Glomerular endothelial cell (primary cell): Measurements from ENCODE around the gene TMEM232. TPM values are rescaled to one million over a fixed set of nuclear protein-coding genes. Genes with fewer than 3 reads are reported as not detected.
"Not testable (repeated sequence)": the region's sequence is repeated elsewhere in the genome, so short reads cannot be mapped to it uniquely, and the experiment has no call there.

Experiments used
- DNase-seq: peaks from one replicate; pipeline ENCODE4 v3.0.0-alpha.2; 2011; ENCODE audit warnings: low read depth, low spot score; ENCODE audit errors: extremely low read depth
- total RNA-seq: library from RNA; depleted of rRNA; stranded (reverse); fragments of >200 nt; gene quantifications from 2 replicates; pipeline ENCODE4 v1.2.3, GENCODE V29; 2015

TMEM232 gene
- total RNA-seq, 1 donor from 2014 or later = 0.41 TPM

- DNase-seq = no peak
Observed at GRCh38 chr5:110536120-110537115, 190.1 kb downstream of the TMEM232 start.

- DNase-seq = not testable (repeated sequence)
Observed at GRCh38 chr5:110535146-110535545, 191.3 kb downstream of the TMEM232 start.

DNA sequence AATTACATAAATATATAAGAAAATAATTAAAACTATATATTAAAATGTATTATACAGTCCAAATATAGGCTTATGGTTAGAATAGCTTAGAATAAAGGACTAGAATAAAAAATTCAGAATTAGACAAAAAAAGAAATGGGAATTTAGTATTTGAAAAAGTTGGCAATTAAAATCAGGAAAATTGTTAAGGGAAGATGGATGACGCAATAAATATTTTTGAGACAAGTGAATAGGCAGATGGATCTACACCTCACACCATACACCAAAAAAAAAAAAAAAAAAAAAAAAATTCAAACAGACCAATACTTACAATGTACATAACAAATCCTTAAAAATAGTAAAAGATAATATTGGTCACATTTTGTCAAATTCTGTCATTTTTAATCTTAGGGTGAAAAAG lies 200.7 kb downstream of the TMEM232 start:
- DNase-seq = no peak

- no peak for DNase-seq
Observed at GRCh38 chr5:110517396-110517795, 209.1 kb downstream of the TMEM232 start.

DNA sequence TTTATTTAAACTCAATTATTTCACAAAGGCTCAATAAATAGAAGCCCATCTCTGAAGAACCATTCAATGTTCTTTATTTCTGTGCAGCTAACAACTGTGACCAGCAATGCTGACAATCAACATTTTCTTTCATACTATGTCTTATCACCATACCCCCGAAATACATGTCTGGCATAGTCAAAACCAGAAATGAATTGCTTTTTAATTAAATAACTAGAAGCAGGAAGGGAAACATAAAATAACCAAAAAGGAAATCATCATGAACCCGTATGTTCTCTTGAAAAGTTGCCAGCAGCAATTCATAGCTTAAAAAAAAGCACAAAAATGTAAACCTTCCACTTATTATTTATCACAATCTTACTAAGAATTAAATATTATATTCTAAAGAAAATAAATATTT lies 212.4 kb downstream of the TMEM232 start:
- DNase-seq = no peak

DNA sequence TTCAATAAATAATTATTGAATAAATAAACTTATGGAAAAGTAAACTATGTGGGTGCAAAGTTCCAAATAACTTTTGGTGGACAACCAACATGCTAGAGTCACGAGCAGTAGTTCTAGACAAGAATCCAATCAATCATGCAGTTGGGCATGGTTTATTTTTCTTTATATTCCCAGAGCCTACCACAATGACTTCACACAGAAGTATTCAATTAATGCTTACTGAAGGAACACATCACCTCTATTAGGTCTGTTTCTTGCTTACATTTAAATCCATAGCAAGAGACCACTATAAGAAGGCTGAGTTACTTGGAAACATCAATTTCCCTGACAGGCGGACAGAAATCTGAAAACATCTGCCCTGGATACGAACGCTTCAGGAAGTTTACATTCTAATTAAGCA lies 214.2 kb downstream of the TMEM232 start:
- DNase-seq = no peak

DNA sequence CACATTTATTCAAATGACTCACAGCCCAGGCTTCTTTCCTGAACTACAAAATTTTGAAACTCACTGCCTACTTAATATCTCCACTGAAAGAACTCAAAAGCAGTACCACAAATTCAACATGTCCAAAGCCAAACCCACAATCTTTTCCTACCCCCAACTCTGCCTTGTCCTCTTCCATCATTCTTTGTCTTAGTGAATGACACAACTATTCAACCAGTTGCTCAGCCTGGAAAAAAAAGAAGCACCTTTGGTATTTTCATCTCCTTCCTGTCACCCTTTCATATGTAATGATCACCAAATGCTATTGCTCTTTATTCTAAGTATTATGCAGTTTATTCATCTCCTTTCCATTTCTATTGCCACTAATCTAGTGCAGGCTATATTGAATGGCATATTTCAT lies 216.3 kb downstream of the TMEM232 start:
- DNase-seq = no peak

DNA sequence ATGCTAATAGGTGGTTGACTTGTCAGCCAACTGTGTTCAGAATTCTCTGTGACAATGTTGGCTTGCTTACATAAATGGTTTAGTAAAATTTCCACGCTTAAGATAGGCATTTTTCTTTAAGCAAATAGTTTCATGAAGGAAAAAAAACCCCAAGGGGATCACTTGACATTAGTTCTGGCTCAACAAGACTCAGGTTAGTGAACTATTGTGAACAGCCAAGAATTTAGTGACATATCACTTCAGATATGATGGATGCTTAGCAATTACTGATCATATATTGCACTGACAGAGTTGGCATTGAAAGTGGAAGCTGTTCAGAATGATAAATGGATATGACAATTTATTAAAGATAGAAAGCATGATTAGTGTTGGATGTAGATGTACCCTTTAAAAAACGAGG lies 218.5 kb downstream of the TMEM232 start:
- no peak for DNase-seq

- no peak for DNase-seq
Observed at GRCh38 chr5:110506378-110506777, 220.1 kb downstream of the TMEM232 start.

- no peak for DNase-seq
Observed at GRCh38 chr5:110496276-110496675, 230.2 kb downstream of the TMEM232 start.

- no peak for DNase-seq
Observed at GRCh38 chr5:110492446-110492845, 234.0 kb downstream of the TMEM232 start.

GRCh38 chr5:110478895-110479294 lies 247.6 kb downstream of the TMEM232 start:
- no peak for DNase-seq

- DNase-seq = no peak
Observed at GRCh38 chr5:110477911-110478310, 248.6 kb downstream of the TMEM232 start.

DNA sequence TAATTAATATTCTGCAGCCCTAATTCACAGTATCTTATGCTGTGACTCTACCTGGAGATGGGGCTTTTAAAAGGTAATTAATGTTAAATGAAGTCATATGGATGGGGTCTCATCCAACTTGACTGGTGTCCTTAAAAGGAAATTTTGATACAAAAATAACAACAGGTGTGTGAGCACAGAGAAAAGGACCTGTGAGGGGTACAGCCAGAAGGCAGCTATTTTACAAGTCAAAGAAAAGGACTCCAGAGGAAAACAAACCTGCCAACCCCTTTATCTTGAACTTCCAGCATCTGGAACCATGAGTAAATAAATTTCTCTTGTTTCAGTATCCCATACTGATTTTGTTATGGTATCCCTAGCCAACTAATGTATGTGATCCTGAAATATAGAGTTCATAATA lies 250.3 kb downstream of the TMEM232 start:
- no peak for DNase-seq

DNA sequence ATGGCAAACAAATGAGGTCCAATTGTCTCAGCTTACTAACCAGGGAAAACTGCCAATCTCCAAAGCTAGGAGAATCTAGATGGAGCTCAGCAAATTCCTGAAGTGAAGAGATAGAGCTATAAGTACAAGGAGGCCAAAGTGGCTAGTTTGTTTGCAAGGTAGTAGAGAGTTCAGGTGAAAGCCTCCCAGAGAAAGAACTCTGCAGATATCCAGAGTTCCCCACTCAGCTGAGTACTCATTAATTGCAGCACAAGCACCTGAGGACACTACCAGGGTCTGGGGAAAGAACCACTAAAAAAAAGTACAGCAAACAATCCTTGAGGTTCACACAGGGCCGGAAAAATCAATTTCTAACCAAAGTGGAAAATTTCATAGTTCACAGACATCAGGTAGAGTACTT lies 250.9 kb downstream of the TMEM232 start:
- DNase-seq = no peak

DNA sequence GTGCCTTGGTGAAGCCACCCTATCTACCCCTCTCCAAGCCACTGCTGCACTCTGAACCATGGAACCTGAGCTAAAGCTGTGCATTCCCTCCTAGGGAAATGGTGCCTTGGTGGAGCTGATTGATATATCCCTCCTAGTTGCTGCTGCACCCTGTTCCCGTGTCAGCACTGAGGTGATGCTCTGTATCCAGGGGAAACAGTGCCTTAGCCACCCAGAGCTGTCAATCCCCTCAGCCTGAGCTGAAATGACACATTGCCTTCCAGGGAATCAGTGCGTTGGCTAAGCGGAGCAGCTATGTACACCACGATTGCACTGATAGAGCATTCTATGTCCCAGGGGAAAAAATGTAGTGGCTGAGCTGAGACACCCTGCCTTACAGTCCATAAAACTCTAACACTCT lies 257.0 kb downstream of the TMEM232 start:
- no peak for DNase-seq

DNA sequence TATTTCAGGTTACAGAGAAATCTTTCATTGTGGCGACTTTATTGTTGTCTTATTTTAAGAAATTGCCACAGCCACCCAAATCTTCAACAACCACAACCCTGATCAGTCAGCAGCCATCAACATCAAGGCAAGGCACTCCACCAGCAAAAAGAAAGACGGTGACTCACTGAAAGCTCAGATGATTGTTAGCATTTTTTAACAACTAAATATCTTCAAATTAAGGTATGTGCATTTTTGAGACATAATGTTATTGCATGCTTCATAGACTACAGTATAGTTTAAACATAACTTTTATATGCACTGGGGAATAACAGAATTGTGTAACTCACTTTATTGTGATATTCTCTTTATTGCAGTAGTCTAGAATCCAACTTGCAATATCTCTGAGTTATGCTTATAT lies 263.4 kb downstream of the TMEM232 start:
- DNase-seq = no peak

DNA sequence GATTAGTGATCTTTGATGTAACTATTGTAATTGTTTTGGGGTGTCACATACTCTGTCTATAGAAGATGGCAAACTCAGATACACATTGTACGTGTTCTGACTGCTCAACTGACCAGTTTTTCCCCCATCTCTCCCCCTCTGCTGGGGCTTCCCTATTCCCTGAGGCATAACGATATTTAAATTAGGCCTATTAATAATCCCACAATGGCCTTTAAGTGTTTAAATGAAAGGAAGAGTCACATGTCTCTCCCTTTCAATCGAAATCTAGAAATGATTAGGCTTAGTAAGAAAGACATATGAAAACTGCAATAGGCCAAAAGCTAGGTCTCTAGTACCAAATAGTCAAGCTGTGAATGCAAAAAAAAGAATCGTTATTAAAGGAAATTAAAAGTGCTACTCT lies 265.6 kb downstream of the TMEM232 start:
- no peak for DNase-seq

- no peak for DNase-seq
Observed at GRCh38 chr5:110458313-110458712, 268.2 kb downstream of the TMEM232 start.

GRCh38 chr5:110442856-110443255 lies 283.6 kb downstream of the TMEM232 start:
- no peak for DNase-seq

GRCh38 chr5:110441035-110441434 lies 285.4 kb downstream of the TMEM232 start:
- no peak for DNase-seq

GRCh38 chr5:110440058-110440457 lies 286.4 kb downstream of the TMEM232 start:
- no peak for DNase-seq
